ENCODE measurements around the gene LHFPL6.

LHFPL6 gene

GRCh38 chr13:39550931-39551330 is 52.1 kb downstream of the LHFPL6 start:
- Histone ChIP-seq H3K27ac (ENCODE audit: poor library complexity, severe bottlenecking) (no peak overlapping the region), H3K9me3 (ENCODE audit: severe bottlenecking) (no peaks in the 10 kb centered on the region), H3K4me1 (ENCODE audit: insufficient read depth, poor library complexity, severe bottlenecking) (no peaks in the 10 kb centered on the region), H3K36me3 (ENCODE audit: low read depth) (no peaks in the 10 kb centered on the region), H3K27me3 (ENCODE audit: insufficient read depth, poor library complexity, severe bottlenecking) (no peaks in the 10 kb centered on the region), H3K4me3 (ENCODE audit: severe bottlenecking) (no peak overlapping the region)
- ATAC-seq (ENCODE audit: low read depth) (no peak), DNase-seq (ENCODE audit: low spot score) (no peak)
- TF ChIP-seq, protein P1, sequence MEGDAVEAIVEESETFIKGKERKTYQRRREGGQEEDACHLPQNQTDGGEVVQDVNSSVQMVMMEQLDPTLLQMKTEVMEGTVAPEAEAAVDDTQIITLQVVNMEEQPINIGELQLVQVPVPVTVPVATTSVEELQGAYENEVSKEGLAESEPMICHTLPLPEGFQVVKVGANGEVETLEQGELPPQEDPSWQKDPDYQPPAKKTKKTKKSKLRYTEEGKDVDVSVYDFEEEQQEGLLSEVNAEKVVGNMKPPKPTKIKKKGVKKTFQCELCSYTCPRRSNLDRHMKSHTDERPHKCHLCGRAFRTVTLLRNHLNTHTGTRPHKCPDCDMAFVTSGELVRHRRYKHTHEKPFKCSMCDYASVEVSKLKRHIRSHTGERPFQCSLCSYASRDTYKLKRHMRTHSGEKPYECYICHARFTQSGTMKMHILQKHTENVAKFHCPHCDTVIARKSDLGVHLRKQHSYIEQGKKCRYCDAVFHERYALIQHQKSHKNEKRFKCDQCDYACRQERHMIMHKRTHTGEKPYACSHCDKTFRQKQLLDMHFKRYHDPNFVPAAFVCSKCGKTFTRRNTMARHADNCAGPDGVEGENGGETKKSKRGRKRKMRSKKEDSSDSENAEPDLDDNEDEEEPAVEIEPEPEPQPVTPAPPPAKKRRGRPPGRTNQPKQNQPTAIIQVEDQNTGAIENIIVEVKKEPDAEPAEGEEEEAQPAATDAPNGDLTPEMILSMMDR (IDR thresholded peaks at IDR 0.05; ENCODE audit: poor library complexity, severe bottlenecking) = no peak

DNA sequence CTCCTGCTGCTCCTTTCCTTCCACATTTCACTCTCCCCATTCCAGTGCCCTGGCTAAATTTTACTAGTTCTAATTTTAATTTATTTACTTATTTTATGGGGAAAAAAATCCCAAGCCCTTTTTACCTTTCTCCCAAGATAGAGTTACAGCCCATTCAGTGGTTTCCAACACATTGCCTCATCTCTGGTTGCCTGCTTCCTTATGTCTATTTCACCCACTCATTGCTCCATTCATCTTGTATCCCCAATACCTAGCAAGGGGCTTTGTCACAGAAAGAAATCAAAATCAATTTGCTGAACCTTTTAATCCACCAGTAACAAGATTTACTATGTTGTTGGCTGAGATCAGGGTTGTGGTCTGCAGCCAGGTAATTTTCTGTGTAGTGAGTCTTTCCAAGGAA is 55.9 kb downstream of the LHFPL6 start:
- no peak overlapping the region for H3K4me3 ChIP-seq (ENCODE audit: severe bottlenecking)
- no peaks in the 10 kb centered on the region for H3K27me3 ChIP-seq (ENCODE audit: insufficient read depth, poor library complexity, severe bottlenecking)
- H3K4me1 ChIP-seq (ENCODE audit: insufficient read depth, poor library complexity, severe bottlenecking) = no peaks in the 10 kb centered on the region
- no peak for ATAC-seq (ENCODE audit: low read depth)
- no peaks in the 10 kb centered on the region for H3K36me3 ChIP-seq (ENCODE audit: low read depth)
- no peaks in the 10 kb centered on the region for H3K9me3 ChIP-seq (ENCODE audit: severe bottlenecking)
- H3K27ac ChIP-seq (ENCODE audit: poor library complexity, severe bottlenecking) = no peak overlapping the region
- no peak for DNase-seq (ENCODE audit: low spot score)
- TF ChIP-seq, protein P1 (IDR thresholded peaks at IDR 0.05; ENCODE audit: poor library complexity, severe bottlenecking) = no peak

DNA sequence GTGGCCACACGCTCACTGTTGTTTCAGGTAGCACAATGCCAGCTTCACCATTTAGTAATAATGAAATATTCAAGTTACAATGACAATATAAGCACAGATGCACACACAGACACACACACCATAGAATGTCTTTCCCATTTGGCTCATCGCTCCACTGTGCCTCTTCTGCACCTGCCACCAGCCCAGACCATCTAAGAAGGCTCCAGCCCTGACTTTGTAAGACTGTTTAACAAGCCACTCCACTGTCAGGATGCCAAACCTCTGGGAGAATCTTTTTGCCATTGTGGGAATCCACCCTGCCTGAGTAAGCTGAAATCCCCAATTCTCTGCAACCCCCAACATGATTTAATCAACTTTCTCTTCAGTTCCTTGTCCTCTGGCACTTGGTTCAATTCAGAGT is 60.6 kb downstream of the LHFPL6 start:
- DNase-seq (ENCODE audit: low spot score) (no peak), ATAC-seq (ENCODE audit: low read depth) (no peak)
- Histone ChIP-seq H3K4me1 (ENCODE audit: insufficient read depth, poor library complexity, severe bottlenecking) (peaks cover 7% of the 10 kb centered on the region), H3K36me3 (ENCODE audit: low read depth) (no peaks in the 10 kb centered on the region), H3K9me3 (ENCODE audit: severe bottlenecking) (no peaks in the 10 kb centered on the region), H3K4me3 (ENCODE audit: severe bottlenecking) (no peak overlapping the region), H3K27me3 (ENCODE audit: insufficient read depth, poor library complexity, severe bottlenecking) (no peaks in the 10 kb centered on the region), H3K27ac (ENCODE audit: poor library complexity, severe bottlenecking) (no peak overlapping the region)
- TF ChIP-seq, protein P1 (IDR thresholded peaks at IDR 0.05; ENCODE audit: poor library complexity, severe bottlenecking) = no peak

GRCh38 chr13:39540929-39541605 is 61.9 kb downstream of the LHFPL6 start:
- no peak for DNase-seq (ENCODE audit: low spot score)
- peaks cover 7% of the 10 kb centered on the region for H3K4me1 ChIP-seq (ENCODE audit: insufficient read depth, poor library complexity, severe bottlenecking)
- H3K27me3 ChIP-seq (ENCODE audit: insufficient read depth, poor library complexity, severe bottlenecking) = no peaks in the 10 kb centered on the region
- no peaks in the 10 kb centered on the region for H3K9me3 ChIP-seq (ENCODE audit: severe bottlenecking)
- TF ChIP-seq, protein P1 (IDR thresholded peaks at IDR 0.05; ENCODE audit: poor library complexity, severe bottlenecking) = no peak
- H3K36me3 ChIP-seq (ENCODE audit: low read depth) = no peaks in the 10 kb centered on the region
- no peak overlapping the region for H3K4me3 ChIP-seq (ENCODE audit: severe bottlenecking)
- no peak for ATAC-seq (ENCODE audit: low read depth)
- H3K27ac ChIP-seq (ENCODE audit: poor library complexity, severe bottlenecking) = no peak overlapping the region
